UCSD-AML1 (cell line): Measurements from ENCODE around the gene MBOAT1.
"Not testable (repeated sequence)": the region's sequence is repeated elsewhere in the genome, so short reads cannot be mapped to it uniquely, and the experiment has no call there.

Source experiments
- DNase-seq: peaks from one replicate; lab custom pipeline; 2025; ENCODE audit not compliant: unreplicated experiment; lab: John Stamatoyannopoulos, UW

Gene MBOAT1

GRCh38 chr6:20172842-20173456 lies 39.3 kb downstream of the MBOAT1 start:
- DNase-seq, result no peak

GRCh38 chr6:20170455-20171148 lies 41.7 kb downstream of the MBOAT1 start:
- no peak for DNase-seq

- no peak for DNase-seq
Observed at GRCh38 chr6:20169786-20170185, 42.5 kb downstream of the MBOAT1 start.

GRCh38 chr6:20169119-20169557 lies 43.1 kb downstream of the MBOAT1 start:
- DNase-seq, result no peak

GRCh38 chr6:20168690-20169089 lies 43.6 kb downstream of the MBOAT1 start:
- DNase-seq, result no peak

- no peak for DNase-seq
Observed at GRCh38 chr6:20167601-20168000, 44.7 kb downstream of the MBOAT1 start.

GRCh38 chr6:20166210-20166609 lies 46.1 kb downstream of the MBOAT1 start:
- DNase-seq, result no peak

GRCh38 chr6:20162515-20162914 lies 49.8 kb downstream of the MBOAT1 start:
- no peak for DNase-seq

- no peak for DNase-seq
Observed at GRCh38 chr6:20160541-20161283, 51.6 kb downstream of the MBOAT1 start.

GRCh38 chr6:20159781-20160540 lies 52.3 kb downstream of the MBOAT1 start:
- no peak for DNase-seq

GRCh38 chr6:20159098-20159497 lies 53.2 kb downstream of the MBOAT1 start:
- no peak for DNase-seq

- no peak for DNase-seq
Observed at GRCh38 chr6:20158676-20159075, 53.6 kb downstream of the MBOAT1 start.

- no peak for DNase-seq
Observed at GRCh38 chr6:20156824-20157223, 55.4 kb downstream of the MBOAT1 start.

- no peak for DNase-seq
Observed at GRCh38 chr6:20154753-20155152, 57.5 kb downstream of the MBOAT1 start.

- DNase-seq, result no peak
Observed at GRCh38 chr6:20153194-20153593, 59.1 kb downstream of the MBOAT1 start.

- DNase-seq, result no peak
Observed at GRCh38 chr6:20148433-20148832, 63.8 kb downstream of the MBOAT1 start.

GRCh38 chr6:20147469-20147868 lies 64.8 kb downstream of the MBOAT1 start:
- DNase-seq, result no peak

- not testable (repeated sequence) for DNase-seq
Observed at GRCh38 chr6:20146831-20147230, 65.4 kb downstream of the MBOAT1 start.

- DNase-seq, result no peak
Observed at GRCh38 chr6:20146291-20146690, 66.0 kb downstream of the MBOAT1 start.

- no peak for DNase-seq
Observed at GRCh38 chr6:20142866-20143265, 69.4 kb downstream of the MBOAT1 start.

GRCh38 chr6:20141931-20142330 lies 70.3 kb downstream of the MBOAT1 start:
- no peak for DNase-seq
